Measurements from ENCODE around the gene ATP9B.

DNA sequence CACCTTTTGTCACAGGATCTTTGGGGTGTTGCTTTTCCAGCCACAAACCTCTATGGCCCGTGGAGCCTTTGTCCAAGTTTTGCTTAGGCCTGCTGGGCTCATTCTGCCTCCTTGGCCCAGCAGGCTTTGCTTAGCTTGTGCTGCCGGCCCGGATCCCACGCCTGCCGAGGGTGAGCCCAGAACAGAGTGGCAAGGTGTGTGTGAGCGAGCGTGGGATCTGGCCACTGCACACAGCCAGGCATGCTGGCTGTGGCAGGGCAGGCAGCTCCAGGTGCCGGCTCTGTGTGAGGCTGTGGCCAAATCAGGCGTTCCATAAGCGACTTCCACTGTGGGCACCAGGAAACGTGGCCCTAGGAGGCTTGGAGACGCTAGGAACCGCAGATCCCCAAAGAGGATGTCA is 97.5 kb downstream of the ATP9B start:
- TF ChIP-seq CREB5 (CRISPR knock-in tag; IDR thresholded peaks at IDR 0.05; ENCODE audit: low read depth) (no peak), PPARA (CRISPR knock-in tag; IDR thresholded peaks at IDR 0.05; ENCODE audit: borderline replicate concordance) (no peak), ZNF70 (CRISPR knock-in tag; IDR thresholded peaks at IDR 0.05) (no peak), PATZ1 (CRISPR knock-in tag; IDR thresholded peaks at IDR 0.05; ENCODE audit: borderline replicate concordance) (no peak), ZNF8 (CRISPR knock-in tag; IDR thresholded peaks at IDR 0.05) (no peak), ZNF565 (CRISPR knock-in tag; conservative IDR thresholded peaks at IDR 0.05; ENCODE audit: low read depth) (no peak), TCF4 (CRISPR knock-in tag; IDR thresholded peaks at IDR 0.05; ENCODE audit: borderline replicate concordance) (no peak), OSR1 (CRISPR knock-in tag; IDR thresholded peaks at IDR 0.05) (no peak), BACH2 (CRISPR knock-in tag; IDR thresholded peaks at IDR 0.05; ENCODE audit: borderline replicate concordance) (no peak), ESRRG (CRISPR knock-in tag; IDR thresholded peaks at IDR 0.05) (no peak), ZFP3 (CRISPR knock-in tag; IDR thresholded peaks at IDR 0.05) (no peak), CSDC2 (CRISPR knock-in tag; IDR thresholded peaks at IDR 0.05) (no peak)
